ENCODE results near the gene CDK14. TPM values are rescaled to one million over a fixed set of nuclear protein-coding genes. Genes with fewer than 3 reads are reported as not detected.

CDK14 gene
- total and polyA plus RNA-seq, 2 donors (not counting 1 experiment from before 2014, with no cell fraction given): 42.1 to 167 TPM

DNA sequence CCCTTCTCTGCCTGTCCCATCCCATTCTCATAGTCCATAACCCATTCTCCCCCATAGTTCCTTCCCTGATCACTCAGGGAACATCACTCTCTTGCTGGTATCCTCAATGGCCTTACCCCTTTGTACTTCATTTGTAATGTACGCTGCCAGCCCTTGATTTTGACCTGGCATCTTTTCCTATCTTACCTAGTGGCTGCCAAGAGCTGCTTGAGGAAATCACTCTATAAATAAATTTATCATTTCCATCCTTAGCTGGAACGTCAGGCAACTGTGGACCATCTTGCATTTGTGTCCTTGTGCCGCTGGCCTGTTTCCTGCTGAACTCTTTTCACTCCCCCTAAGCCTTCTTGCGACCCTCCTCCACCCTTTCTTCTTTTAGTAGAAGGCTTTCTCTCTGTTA, 14.0 kb downstream of the CDK14 start:
- no peak overlapping the region for H3K4me3 ChIP-seq (ENCODE audit: control extremely low read depth in 1 of 5, extremely low read depth in 1 of 5, insufficient read depth in 1 of 5, low read depth in 2 of 5, low read length in 4 of 5)
- H3K79me2 ChIP-seq (ENCODE audit: control insufficient read depth, insufficient read depth, low read length): peaks cover 90% of the 10 kb centered on the region
- Mint-ChIP-seq H3K27ac (no peak overlapping the region), H3K4me1 (peaks cover 39% of the 10 kb centered on the region), H3K27me3 (no peaks in the 10 kb centered on the region), H3K9me3 (ENCODE audit: insufficient read depth) (no peaks in the 10 kb centered on the region), H3K4me3 (no peak overlapping the region)
- H2AFZ ChIP-seq (ENCODE audit: insufficient read depth, low read depth, low read length, poor library complexity, severe bottlenecking): no peak overlapping the region
- H3K9ac ChIP-seq (ENCODE audit: low read length): no peak overlapping the region
- peaks cover 0 to 6% of the 10 kb centered on the region in 2 experiments for H3K36me3 ChIP-seq (replicated peaks in 1 of 2; ENCODE audit: control extremely low read depth in 1 of 2, control insufficient read depth in 1 of 2, extremely low read depth in 1 of 2, insufficient read depth in 2 of 2, low read length in 1 of 2)
- no peaks in the 10 kb centered on the region for H3K27me3 ChIP-seq (replicated peaks in 1 of 4; ENCODE audit: control extremely low read depth in 1 of 4, control insufficient read depth in 3 of 4, insufficient read depth in 4 of 4, low read length in 3 of 4)
- 100% methylated on average over 3 of the region's 4 CpGs for WGBS (ENCODE audit: insufficient coverage)
- DNase-seq: no peak
- CTCF ChIA-PET: no interaction called here
- no peaks in the 10 kb centered on the region for H4K20me1 ChIP-seq (ENCODE audit: control insufficient read depth, insufficient read depth, low read length, poor library complexity, severe bottlenecking)
- TF ChIP-seq, protein P1, sequence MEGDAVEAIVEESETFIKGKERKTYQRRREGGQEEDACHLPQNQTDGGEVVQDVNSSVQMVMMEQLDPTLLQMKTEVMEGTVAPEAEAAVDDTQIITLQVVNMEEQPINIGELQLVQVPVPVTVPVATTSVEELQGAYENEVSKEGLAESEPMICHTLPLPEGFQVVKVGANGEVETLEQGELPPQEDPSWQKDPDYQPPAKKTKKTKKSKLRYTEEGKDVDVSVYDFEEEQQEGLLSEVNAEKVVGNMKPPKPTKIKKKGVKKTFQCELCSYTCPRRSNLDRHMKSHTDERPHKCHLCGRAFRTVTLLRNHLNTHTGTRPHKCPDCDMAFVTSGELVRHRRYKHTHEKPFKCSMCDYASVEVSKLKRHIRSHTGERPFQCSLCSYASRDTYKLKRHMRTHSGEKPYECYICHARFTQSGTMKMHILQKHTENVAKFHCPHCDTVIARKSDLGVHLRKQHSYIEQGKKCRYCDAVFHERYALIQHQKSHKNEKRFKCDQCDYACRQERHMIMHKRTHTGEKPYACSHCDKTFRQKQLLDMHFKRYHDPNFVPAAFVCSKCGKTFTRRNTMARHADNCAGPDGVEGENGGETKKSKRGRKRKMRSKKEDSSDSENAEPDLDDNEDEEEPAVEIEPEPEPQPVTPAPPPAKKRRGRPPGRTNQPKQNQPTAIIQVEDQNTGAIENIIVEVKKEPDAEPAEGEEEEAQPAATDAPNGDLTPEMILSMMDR (IDR thresholded peaks at IDR 0.05): no peak
- TF ChIP-seq EZH2 (IDR thresholded peaks at IDR 0.05; ENCODE audit: borderline replicate concordance, insufficient read depth, low read depth, low read length, poor library complexity, severe bottlenecking): no peak
- no peak for ATAC-seq (ENCODE audit: low read depth)
- no peak overlapping the region for H3K4me2 ChIP-seq (replicated peaks; ENCODE audit: low read depth, low read length, poor library complexity, severe bottlenecking)
- no peaks in the 10 kb centered on the region for H3K9me3 ChIP-seq (ENCODE audit: control extremely low read depth in 1 of 3, control insufficient read depth in 2 of 3, insufficient read depth in 1 of 3, low read length in 2 of 3)
- intact Hi-C loops (cut with micrococcal nuclease): no loop called here
- H3K4me1 ChIP-seq (ENCODE audit: control insufficient read depth in 2 of 2, insufficient read depth in 2 of 2, low read length in 2 of 2): peaks cover 13 to 17% of the 10 kb centered on the region in 2 donors
- H3K27ac ChIP-seq (ENCODE audit: low read length in 2 of 2): no peak overlapping the region
- POLR2A ChIA-PET: interaction anchor here (0.6 kb wide), 1 partner anchor 14 kb away, joined by 3 read pairs; no protein-coding TSS in a partner anchor

DNA sequence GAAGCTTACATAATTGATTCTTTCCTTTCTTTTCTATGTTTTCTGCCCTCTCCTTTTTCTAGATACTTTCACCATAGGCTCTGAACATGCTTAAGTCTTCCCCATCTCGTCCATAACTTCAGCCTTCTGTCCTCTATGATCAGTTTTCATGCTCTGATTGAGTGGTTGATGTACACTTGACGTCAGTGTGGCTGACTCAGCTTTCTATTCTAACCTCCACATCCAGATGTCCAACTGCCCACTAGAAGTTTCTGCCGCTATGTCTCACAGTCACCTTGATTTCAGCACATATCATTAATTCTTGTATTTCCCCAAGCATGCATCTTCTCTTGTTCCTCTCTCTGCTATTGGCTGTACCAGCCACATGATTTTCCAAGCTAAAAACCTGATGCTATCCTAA, 15.0 kb downstream of the CDK14 start:
- peaks cover 32% of the 10 kb centered on the region for H3K4me1 Mint-ChIP-seq
- 100% methylated on average over 1 of the region's 3 CpGs for WGBS (ENCODE audit: insufficient coverage)
- TF ChIP-seq, protein P1 (IDR thresholded peaks at IDR 0.05): no peak
- TF ChIP-seq EZH2 (IDR thresholded peaks at IDR 0.05; ENCODE audit: borderline replicate concordance, insufficient read depth, low read depth, low read length, poor library complexity, severe bottlenecking): no peak
- Histone ChIP-seq H3K9me3 (ENCODE audit: control extremely low read depth in 1 of 3, control insufficient read depth in 2 of 3, insufficient read depth in 1 of 3, low read length in 2 of 3) (no peaks in the 10 kb centered on the region), H3K27ac (ENCODE audit: low read length in 2 of 2) (no peak overlapping the region), H3K27me3 (replicated peaks in 1 of 4; ENCODE audit: control extremely low read depth in 1 of 4, control insufficient read depth in 3 of 4, insufficient read depth in 4 of 4, low read length in 3 of 4) (no peaks in the 10 kb centered on the region), H3K36me3 (replicated peaks in 1 of 2; ENCODE audit: control extremely low read depth in 1 of 2, control insufficient read depth in 1 of 2, extremely low read depth in 1 of 2, insufficient read depth in 2 of 2, low read length in 1 of 2) (peaks cover 0 to 2% of the 10 kb centered on the region in 2 experiments), H3K4me3 (ENCODE audit: control extremely low read depth in 1 of 5, extremely low read depth in 1 of 5, insufficient read depth in 1 of 5, low read depth in 2 of 5, low read length in 4 of 5) (no peak overlapping the region), H3K79me2 (ENCODE audit: control insufficient read depth, insufficient read depth, low read length) (peaks cover 85% of the 10 kb centered on the region), H2AFZ (ENCODE audit: insufficient read depth, low read depth, low read length, poor library complexity, severe bottlenecking) (no peak overlapping the region), H3K4me1 (ENCODE audit: control insufficient read depth in 2 of 2, insufficient read depth in 2 of 2, low read length in 2 of 2) (peaks cover 10 to 15% of the 10 kb centered on the region in 2 donors), H4K20me1 (ENCODE audit: control insufficient read depth, insufficient read depth, low read length, poor library complexity, severe bottlenecking) (no peaks in the 10 kb centered on the region), H3K9ac (ENCODE audit: low read length) (no peak overlapping the region), H3K4me2 (replicated peaks; ENCODE audit: low read depth, low read length, poor library complexity, severe bottlenecking) (no peak overlapping the region)
- H3K4me3 Mint-ChIP-seq: no peak overlapping the region
- no peaks in the 10 kb centered on the region for H3K9me3 Mint-ChIP-seq (ENCODE audit: insufficient read depth)
- H3K27me3 Mint-ChIP-seq: no peaks in the 10 kb centered on the region
- no peak for ATAC-seq (ENCODE audit: low read depth)
- intact Hi-C loops (cut with micrococcal nuclease): no loop called here
- POLR2A ChIA-PET: no interaction called here
- DNase-seq: no peak
- CTCF ChIA-PET: interaction anchor here (1.4 kb wide), 2 partner anchors 18 to 98 kb away, joined by 3 read pairs; no protein-coding TSS in a partner anchor
- H3K27ac Mint-ChIP-seq: peak overlapping the region; percentile 51
